Measurements from ENCODE around the gene PIANP.

DNA sequence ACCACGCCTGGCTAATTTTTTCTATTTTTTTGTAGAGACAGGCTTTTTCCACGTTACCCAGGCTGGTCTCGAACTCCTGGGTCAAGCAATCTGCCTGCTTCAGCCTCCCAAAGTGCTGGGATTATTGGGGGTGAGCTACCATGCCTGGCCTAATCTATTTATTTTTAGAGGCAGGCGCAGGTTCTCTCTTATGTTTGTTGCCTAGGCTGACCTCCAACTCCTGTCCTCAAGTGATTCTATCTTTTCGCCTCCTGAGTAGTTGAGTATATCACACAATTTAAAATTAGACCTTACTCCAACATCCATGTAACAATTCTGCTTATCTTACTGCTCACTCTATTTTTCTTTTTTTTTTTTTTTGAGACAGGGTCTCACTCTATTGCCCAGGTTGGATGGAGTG, 46.6 kb downstream of the PIANP start:
- TF ChIP-seq CTCF (conservative IDR thresholded peaks at IDR 0.05; ENCODE audit: low read depth, low read length): no peak
- TF ChIP-seq MAFK (IDR thresholded peaks at IDR 0.05; ENCODE audit: low read depth, low read length): no peak
- TF ChIP-seq POLR2A (IDR thresholded peaks at IDR 0.05; ENCODE audit: low read depth, low read length): no peak
- TF ChIP-seq RFX5 (IDR thresholded peaks at IDR 0.05; ENCODE audit: low read depth, low read length): no peak
- TF ChIP-seq USF2 (IDR thresholded peaks at IDR 0.05; ENCODE audit: low read depth, low read length): no peak
- TF ChIP-seq SMC3 (IDR thresholded peaks at IDR 0.05; ENCODE audit: low read depth, low read length): no peak
- TF ChIP-seq ELK1 (IDR thresholded peaks at IDR 0.05; ENCODE audit: borderline replicate concordance, low read depth, low read length): no peak
- no peak for TF ChIP-seq MXI1 (IDR thresholded peaks at IDR 0.05; ENCODE audit: borderline replicate concordance, low read depth, low read length)
- no peak for TF ChIP-seq FOS (IDR thresholded peaks at IDR 0.05; ENCODE audit: low read depth, low read length)
- TF ChIP-seq RAD21 (IDR thresholded peaks at IDR 0.05; ENCODE audit: low read length): no peak

Data from IMR-90 (cell line).